Measurements from ENCODE around the gene CLASP1.

CLASP1 gene

GRCh38 chr2:121418494-121419058 is 230.7 kb downstream of the CLASP1 start:
- DNase-seq, result no peak
- Histone ChIP-seq H3K27me3 (ENCODE audit: insufficient read depth, low read depth, severe bottlenecking) (no peaks in the 10 kb centered on the region), H3K4me3 (ENCODE audit: low read depth, low read length) (no peak overlapping the region), H3K9me3 (ENCODE audit: severe bottlenecking) (no peaks in the 10 kb centered on the region), H3K27ac (no peak overlapping the region), H3K36me3 (peaks cover 34% of the 10 kb centered on the region)
- no peak for TF ChIP-seq CTCF (IDR thresholded peaks at IDR 0.05; ENCODE audit: low read depth, low read length)

- H3K27ac ChIP-seq, result no peak overlapping the region
- no peak for DNase-seq
- H3K36me3 ChIP-seq, result peaks cover 32% of the 10 kb centered on the region
- no peak for TF ChIP-seq CTCF (IDR thresholded peaks at IDR 0.05; ENCODE audit: low read depth, low read length)
- H3K9me3 ChIP-seq (ENCODE audit: severe bottlenecking), result no peaks in the 10 kb centered on the region
- no peaks in the 10 kb centered on the region for H3K27me3 ChIP-seq (ENCODE audit: insufficient read depth, low read depth, severe bottlenecking)
- H3K4me3 ChIP-seq (ENCODE audit: low read depth, low read length), result no peak overlapping the region
Measured at GRCh38 chr2:121417826-121418225, 231.4 kb downstream of the CLASP1 start.

DNA sequence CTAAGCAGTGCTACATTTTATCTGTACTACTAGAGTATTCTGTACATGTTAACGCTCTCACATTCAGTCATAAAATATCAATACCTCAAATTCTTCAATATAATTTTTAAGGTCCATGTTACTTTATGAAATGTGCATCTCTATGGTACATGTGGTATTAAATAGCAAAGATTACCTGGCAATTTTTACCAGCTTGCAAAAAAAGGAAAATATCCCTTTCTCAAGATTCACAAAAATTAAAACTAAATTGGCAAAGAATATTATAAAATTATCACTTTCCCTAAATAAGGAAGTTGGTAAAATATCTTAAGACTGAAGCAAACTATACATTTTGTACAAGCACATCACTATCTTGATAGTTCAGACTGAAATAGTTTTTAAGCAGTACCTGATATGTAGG is 233.5 kb downstream of the CLASP1 start:
- Histone ChIP-seq H3K4me3 (ENCODE audit: low read depth, low read length) (no peak overlapping the region), H3K27ac (no peak overlapping the region), H3K36me3 (peaks cover 26% of the 10 kb centered on the region), H3K27me3 (ENCODE audit: insufficient read depth, low read depth, severe bottlenecking) (no peaks in the 10 kb centered on the region), H3K9me3 (ENCODE audit: severe bottlenecking) (no peaks in the 10 kb centered on the region)
- DNase-seq, result no peak
- no peak for TF ChIP-seq CTCF (IDR thresholded peaks at IDR 0.05; ENCODE audit: low read depth, low read length)

- no peak overlapping the region for H3K27ac ChIP-seq
- no peaks in the 10 kb centered on the region for H3K27me3 ChIP-seq (ENCODE audit: insufficient read depth, low read depth, severe bottlenecking)
- H3K4me3 ChIP-seq (ENCODE audit: low read depth, low read length), result no peak overlapping the region
- DNase-seq, result no peak
- H3K9me3 ChIP-seq (ENCODE audit: severe bottlenecking), result no peaks in the 10 kb centered on the region
- H3K36me3 ChIP-seq, result peaks cover 25% of the 10 kb centered on the region
- TF ChIP-seq CTCF (IDR thresholded peaks at IDR 0.05; ENCODE audit: low read depth, low read length), result no peak
Measured at GRCh38 chr2:121412349-121412748, 236.9 kb downstream of the CLASP1 start.

GRCh38 chr2:121409966-121410365 is 239.3 kb downstream of the CLASP1 start:
- Histone ChIP-seq H3K9me3 (ENCODE audit: severe bottlenecking) (no peaks in the 10 kb centered on the region), H3K4me3 (ENCODE audit: low read depth, low read length) (no peak overlapping the region), H3K27me3 (ENCODE audit: insufficient read depth, low read depth, severe bottlenecking) (no peaks in the 10 kb centered on the region), H3K27ac (no peak overlapping the region), H3K36me3 (peaks cover 39% of the 10 kb centered on the region)
- TF ChIP-seq CTCF (IDR thresholded peaks at IDR 0.05; ENCODE audit: low read depth, low read length), result no peak
- no peak for DNase-seq

GRCh38 chr2:121409388-121409787 is 239.9 kb downstream of the CLASP1 start:
- no peaks in the 10 kb centered on the region for H3K27me3 ChIP-seq (ENCODE audit: insufficient read depth, low read depth, severe bottlenecking)
- H3K9me3 ChIP-seq (ENCODE audit: severe bottlenecking), result no peaks in the 10 kb centered on the region
- no peak for TF ChIP-seq CTCF (IDR thresholded peaks at IDR 0.05; ENCODE audit: low read depth, low read length)
- H3K4me3 ChIP-seq (ENCODE audit: low read depth, low read length), result no peak overlapping the region
- no peak overlapping the region for H3K27ac ChIP-seq
- no peak for DNase-seq
- H3K36me3 ChIP-seq, result peaks cover 42% of the 10 kb centered on the region

All from WERI-Rb-1 (cell line).